ENCODE results near the gene CFAP57. TPM values are rescaled to one million over a fixed set of nuclear protein-coding genes. Genes with fewer than 3 reads are reported as not detected.

CFAP57 gene
- total RNA-seq, 1 donor from 2014 or later: 0.24 TPM

- DNase-seq (ENCODE audit: extremely low spot score, unreplicated experiment): no peak
- Mint-ChIP-seq H3K27ac (ENCODE audit: unreplicated experiment) (peak overlapping the region; percentile 82), H3K36me3 (ENCODE audit: unreplicated experiment) (no peaks in the 10 kb centered on the region), H3K4me1 (ENCODE audit: unreplicated experiment) (peaks cover 25% of the 10 kb centered on the region), H3K4me3 (ENCODE audit: unreplicated experiment) (peak overlapping the region; percentile 5), H3K27me3 (ENCODE audit: unreplicated experiment) (no peaks in the 10 kb centered on the region), H3K9me3 (ENCODE audit: unreplicated experiment) (no peaks in the 10 kb centered on the region)
- TF ChIP-seq CTCF (IDR thresholded peaks at IDR 0.05): no peak
Observed at GRCh38 chr1:43232482-43232881, 60.4 kb downstream of the CFAP57 start.

DNA sequence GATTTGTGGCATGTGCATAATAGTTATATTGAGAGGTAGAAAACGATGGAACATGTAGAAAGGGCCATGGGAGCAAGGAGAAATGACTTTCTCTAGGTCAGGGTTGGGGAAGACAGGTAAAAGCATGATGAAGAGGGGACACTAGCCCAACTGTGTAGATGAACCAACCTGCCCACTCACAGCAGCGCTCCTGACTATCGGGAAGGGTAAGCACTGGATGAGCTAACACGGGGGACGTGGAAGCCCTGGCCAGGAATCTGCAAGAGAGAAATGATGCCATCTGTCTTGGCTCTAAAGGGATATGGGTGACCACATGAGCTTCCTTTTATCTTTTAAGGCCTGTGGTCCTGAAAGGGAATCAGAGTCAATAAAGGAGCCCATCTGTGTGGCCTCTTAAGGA, 61.5 kb downstream of the CFAP57 start:
- H3K27ac Mint-ChIP-seq (ENCODE audit: unreplicated experiment): no peak overlapping the region
- DNase-seq (ENCODE audit: extremely low spot score, unreplicated experiment): no peak
- H3K36me3 Mint-ChIP-seq (ENCODE audit: unreplicated experiment): no peaks in the 10 kb centered on the region
- H3K4me3 Mint-ChIP-seq (ENCODE audit: unreplicated experiment): no peak overlapping the region
- no peaks in the 10 kb centered on the region for H3K27me3 Mint-ChIP-seq (ENCODE audit: unreplicated experiment)
- H3K9me3 Mint-ChIP-seq (ENCODE audit: unreplicated experiment): no peaks in the 10 kb centered on the region
- TF ChIP-seq CTCF (IDR thresholded peaks at IDR 0.05): no peak
- peaks cover 25% of the 10 kb centered on the region for H3K4me1 Mint-ChIP-seq (ENCODE audit: unreplicated experiment)

DNA sequence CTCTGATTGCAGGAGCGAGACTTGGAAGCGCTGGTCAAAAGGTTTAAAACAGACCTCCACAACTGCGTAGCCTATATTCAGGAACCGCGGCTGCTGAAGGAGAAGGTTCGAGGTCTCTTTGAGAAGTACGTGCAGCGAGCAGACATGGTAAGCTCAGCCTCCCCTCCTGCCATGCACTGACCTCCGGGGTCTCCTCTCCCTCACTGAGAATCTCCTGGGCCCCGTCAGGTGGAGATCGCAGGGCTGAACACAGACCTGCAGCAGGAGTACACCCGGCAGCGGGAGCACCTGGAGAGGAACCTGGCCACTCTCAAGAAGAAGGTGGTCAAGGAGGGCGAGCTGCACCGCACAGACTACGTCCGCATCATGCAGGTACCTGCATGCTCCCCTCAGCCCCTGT, 62.1 kb downstream of the CFAP57 start:
- DNase-seq (ENCODE audit: extremely low spot score, unreplicated experiment): no peak
- Mint-ChIP-seq H3K27me3 (ENCODE audit: unreplicated experiment) (no peaks in the 10 kb centered on the region), H3K36me3 (ENCODE audit: unreplicated experiment) (no peaks in the 10 kb centered on the region), H3K9me3 (ENCODE audit: unreplicated experiment) (no peaks in the 10 kb centered on the region), H3K4me3 (ENCODE audit: unreplicated experiment) (no peak overlapping the region), H3K4me1 (ENCODE audit: unreplicated experiment) (peaks cover 25% of the 10 kb centered on the region), H3K27ac (ENCODE audit: unreplicated experiment) (no peak overlapping the region)
- no peak for TF ChIP-seq CTCF (IDR thresholded peaks at IDR 0.05)

DNA sequence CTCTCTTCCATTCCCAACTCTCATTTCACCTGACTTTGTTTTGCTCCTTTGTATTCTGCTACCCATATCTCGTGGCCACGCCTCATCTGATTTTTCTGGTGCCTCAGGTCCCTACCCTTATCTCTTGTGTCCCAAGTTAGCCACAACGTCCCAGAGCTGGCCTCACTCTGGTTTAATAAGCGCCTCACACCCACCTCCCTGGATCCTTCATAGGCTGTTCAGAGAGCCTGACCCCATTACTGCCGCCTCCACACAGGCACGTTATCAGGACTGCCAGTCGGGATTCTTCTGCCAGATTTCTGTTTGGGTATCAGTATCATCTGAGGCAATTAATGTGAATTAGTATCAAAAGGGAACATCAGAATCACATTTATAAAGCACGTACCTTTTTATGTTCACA, 62.9 kb downstream of the CFAP57 start:
- no peak for TF ChIP-seq CTCF (IDR thresholded peaks at IDR 0.05)
- DNase-seq (ENCODE audit: extremely low spot score, unreplicated experiment): no peak
- H3K4me3 Mint-ChIP-seq (ENCODE audit: unreplicated experiment): no peak overlapping the region

DNA sequence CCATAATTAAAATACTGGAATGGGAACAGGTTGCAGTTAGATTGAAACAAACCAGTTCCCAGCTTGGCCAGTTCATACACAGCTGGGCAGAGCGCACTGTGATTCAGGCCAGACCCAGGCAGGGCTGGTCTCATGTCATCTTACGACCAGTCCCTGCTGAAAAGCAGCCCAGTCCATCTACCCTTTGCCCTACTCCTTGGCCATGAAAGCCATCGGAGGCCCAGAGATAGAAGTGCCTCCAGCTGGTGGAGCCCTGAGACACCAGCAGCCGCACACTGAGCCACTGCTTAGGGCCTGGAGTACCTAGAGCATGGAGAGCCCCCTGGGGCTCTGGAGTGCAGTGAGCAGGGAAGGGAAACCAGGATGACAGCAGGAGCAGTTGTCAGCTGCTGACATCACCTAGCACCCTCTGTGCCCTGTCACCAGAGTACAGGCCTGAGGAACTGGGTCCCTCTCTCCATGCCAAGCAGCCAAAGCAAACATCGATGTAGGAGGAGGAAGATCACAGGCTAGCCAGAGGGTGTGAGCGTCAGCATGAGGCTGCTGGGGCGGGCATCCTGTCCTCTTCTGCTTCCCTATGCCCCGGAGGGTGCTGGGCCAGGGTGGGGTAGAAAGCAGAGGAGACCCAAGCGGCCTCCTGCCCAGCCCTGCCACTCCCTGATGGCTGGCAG, 63.5 kb downstream of the CFAP57 start:
- H3K4me3 Mint-ChIP-seq (ENCODE audit: unreplicated experiment): no peak overlapping the region
- no peak overlapping the region for H3K27ac Mint-ChIP-seq (ENCODE audit: unreplicated experiment)
- peaks cover 25% of the 10 kb centered on the region for H3K4me1 Mint-ChIP-seq (ENCODE audit: unreplicated experiment)
- H3K27me3 Mint-ChIP-seq (ENCODE audit: unreplicated experiment): no peaks in the 10 kb centered on the region
- TF ChIP-seq CTCF (IDR thresholded peaks at IDR 0.05): no peak
- H3K36me3 Mint-ChIP-seq (ENCODE audit: unreplicated experiment): no peaks in the 10 kb centered on the region
- DNase-seq (ENCODE audit: extremely low spot score, unreplicated experiment): no peak
- peaks cover 4% of the 10 kb centered on the region for H3K9me3 Mint-ChIP-seq (ENCODE audit: unreplicated experiment)

More for the DNA sequence above, 62.9 kb downstream of the CFAP57 start:
- H3K27me3 Mint-ChIP-seq (ENCODE audit: unreplicated experiment): no peaks in the 10 kb centered on the region
- H3K4me1 Mint-ChIP-seq (ENCODE audit: unreplicated experiment): peaks cover 25% of the 10 kb centered on the region
- no peaks in the 10 kb centered on the region for H3K36me3 Mint-ChIP-seq (ENCODE audit: unreplicated experiment)
- H3K27ac Mint-ChIP-seq (ENCODE audit: unreplicated experiment): no peak overlapping the region
- H3K9me3 Mint-ChIP-seq (ENCODE audit: unreplicated experiment): no peaks in the 10 kb centered on the region

Data from osteocyte (in vitro differentiated cells).